ENCODE data around the gene SMC6. TPM values are rescaled to one million over a fixed set of nuclear protein-coding genes. Genes with fewer than 3 reads are reported as not detected.
A peak's percentile ranks its signal among the peaks of the same experiment; 100 is the strongest.

Gene SMC6
- total RNA-seq, 1 experiment from 2014 or later, result 8.4 TPM

DNA sequence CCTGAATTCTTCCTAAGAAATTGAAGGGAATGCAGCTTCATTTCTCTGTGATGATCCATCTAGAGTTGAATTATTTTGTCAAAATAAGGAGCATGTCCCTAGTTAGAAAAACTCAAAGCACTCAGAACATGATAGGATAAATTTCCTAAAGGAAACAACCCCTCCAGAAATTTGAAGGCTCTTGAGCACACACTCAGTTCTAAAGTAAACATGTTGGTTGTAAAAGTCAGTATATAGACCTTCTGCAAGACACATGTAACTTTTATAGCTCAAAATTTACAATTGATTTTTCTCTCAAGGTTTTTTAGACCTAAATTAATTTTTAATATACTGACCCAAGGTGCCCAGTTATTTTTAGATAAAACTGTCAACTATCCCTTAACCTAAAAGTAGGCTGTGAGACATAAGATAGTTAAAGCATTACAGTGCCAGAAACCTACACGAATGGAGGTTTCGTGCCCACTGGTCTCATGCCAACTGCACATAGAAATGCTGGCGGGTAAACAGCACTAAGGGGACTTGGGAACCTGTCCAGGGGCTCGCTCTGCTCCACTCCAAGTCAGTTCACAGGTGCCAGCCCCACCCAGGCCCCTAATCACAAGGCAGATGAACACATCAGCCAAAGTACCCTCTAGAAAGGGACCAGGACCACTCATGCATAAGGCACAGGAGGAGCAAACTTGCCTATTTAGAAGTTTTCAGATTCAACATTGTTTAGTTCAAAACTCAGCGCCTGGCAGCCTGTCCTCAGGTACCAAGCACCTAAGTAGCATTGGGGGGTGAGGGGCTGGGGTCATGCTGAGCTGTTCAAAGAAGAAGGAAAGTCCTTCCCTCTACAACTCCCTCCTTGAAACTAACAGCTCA, 106.5 kb downstream of the SMC6 start:
- no peak for DNase-seq (ENCODE audit: low spot score)

DNA sequence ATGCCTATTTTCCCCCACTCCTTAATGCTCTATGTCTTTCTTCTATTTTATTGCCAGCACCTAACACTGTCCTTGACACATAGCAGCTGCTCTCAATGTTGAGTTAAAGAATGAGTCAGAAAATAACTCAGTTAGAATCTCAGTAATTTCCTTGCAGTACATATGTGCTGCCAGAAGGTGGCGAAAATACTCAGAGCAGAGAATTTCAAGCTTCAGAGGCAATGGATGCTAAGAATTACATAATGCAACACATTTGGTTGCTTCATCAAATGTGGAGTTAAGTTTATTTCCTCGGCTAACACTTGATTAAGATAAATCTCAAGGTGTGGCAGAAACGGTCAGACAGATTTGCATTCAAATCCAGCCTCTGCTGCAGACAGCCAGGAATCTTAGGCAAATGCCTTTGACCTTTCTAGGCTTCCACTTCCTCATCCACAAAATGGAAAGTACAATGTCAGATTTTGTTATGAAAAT, 107.5 kb downstream of the SMC6 start:
- DNase-seq (ENCODE audit: low spot score), result peak; percentile 70

DNA sequence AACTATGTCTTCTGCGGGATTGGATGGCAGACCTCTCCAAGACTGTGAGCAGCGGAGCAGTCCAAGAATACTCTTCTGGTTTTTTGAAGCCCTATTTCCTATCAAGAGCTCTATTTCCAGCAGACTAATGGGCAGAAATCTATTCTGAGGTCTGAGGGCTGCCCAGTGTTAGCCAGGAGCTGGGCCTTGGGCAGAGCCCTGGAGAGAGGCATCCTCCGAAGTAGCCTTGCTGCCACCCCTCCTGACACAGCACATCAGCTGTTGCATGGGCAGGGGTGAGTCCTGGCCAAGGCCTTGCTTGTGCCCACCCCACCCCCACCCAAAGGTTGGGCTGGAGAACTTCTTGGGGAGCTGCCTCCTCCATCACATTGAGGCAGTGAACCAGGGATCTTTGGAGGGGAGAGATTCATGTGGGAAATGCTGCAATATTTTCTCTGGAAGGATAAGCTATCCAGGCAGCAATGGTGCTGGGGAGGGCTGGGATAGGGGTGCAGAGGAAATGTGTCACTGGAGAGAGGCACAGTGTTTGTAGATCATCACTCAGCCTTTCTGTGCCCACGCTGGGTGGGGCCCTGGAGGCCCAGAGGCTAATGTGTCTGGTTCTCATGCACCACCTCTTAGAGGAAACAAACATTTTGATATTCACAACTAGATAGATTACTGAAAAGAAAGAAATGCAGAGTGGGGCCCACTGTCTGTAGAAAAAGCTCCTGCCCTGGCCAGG, 108.5 kb downstream of the SMC6 start:
- DNase-seq (ENCODE audit: low spot score), result no peak

DNA sequence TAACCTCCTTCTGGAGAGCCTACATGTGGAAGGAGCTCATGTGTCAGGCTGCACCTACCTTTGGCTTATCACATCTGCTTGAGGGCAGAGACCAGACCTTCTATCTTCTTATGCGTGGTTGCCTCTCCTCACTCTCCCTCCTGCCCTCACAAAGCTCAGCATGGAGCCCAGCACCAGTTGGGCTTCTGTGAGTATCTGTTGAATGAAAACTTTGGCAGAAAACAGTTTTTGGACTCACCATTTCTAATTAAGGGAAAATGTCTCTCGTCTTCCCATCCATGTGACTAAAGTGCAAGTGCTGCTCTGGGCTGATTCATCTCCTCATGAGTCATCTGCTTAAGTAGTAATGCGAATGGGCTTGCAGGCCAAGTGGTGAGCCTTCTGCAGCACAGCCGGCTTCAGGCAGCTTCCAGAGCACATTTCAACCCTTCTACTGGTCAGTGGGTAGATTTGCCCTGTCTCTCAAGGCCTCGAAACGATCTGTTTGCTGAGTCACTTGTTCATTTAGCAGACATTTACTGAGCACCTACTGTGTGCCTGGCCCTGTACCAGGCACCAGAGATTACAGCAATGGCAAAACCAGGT, 110.5 kb downstream of the SMC6 start:
- DNase-seq (ENCODE audit: low spot score), result peak; percentile 47

DNA sequence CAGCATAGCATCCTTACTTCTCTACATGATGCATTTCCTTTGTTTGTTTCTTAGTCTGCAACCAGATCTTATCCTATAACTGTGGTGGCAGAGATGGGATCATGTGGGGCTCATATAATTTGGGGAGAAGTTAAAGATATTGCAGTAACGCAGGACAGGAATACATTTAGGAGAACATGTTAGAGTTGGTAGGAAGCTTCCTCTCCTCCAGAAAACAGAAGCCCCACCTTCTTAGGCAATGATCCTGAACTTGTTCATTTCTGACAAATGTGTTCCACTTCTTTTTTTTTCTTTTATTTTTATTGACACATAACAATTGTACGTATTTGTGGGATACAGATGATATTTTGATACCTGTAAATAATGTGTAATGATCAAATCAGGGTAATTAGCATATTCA, 113.2 kb downstream of the SMC6 start:
- no peak for DNase-seq (ENCODE audit: low spot score)

DNA sequence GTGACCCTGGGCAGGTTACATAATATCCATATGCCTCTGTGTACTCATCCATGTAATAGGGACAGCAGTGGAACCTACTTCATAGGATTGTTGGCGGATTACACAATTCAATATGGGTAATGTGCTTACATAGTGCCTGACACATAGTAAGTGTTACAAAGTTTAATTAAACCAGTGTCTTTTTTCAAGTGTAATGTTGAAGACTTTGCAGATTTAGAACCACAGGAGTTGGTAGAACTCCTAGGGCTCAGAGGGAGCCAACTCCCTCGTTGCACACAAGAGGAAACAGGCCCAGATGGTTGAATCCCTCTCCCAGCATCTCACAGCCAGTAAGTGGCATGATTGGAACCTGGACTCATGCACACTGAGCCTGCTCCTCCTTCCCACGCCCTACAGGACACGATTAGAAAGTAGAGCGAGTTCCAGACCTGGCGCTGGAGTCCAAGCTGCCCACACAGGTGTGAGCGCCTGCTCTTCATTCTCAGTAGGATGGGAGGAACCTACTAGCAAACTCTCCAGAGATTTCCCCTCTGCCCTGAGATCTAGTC, 115.3 kb downstream of the SMC6 start:
- DNase-seq (ENCODE audit: low spot score), result no peak

DNA sequence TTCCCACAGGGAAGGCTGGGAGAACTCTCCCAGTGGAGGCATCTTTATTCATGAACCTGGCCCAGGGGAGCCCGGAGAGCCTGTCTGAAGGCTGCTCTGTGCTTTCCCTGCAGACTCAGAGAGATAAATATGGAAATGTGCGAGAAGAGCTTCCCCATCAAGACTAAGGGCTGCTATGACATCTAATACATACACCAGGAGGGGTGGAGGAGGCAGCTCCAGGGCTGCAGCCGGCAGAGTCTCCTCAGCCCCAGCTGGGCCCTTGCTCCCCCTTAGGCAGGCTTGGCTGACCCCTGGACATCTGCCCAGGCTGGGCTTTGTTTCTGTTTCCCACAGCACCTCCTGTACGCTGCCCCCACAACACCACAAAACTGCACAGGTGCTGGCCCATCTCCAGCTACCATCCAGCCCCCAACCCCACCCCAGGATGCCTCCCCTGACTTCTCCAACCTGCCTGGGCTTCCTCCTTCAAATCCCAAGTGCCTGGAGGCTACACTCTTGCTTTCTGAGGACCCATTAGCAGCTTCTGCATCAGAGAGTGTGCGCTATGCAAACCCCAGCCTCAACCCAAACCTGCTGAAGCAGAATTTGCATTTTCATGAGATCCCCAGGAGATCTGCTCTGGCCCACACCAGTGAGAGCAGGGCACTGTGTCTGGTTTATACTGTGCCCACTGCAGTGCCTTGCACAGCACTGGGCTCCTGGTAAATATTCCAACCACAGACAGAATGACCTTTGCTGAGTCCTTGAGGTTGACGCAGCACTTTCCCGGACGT, 116.3 kb downstream of the SMC6 start:
- DNase-seq (ENCODE audit: low spot score), result no peak

DNA sequence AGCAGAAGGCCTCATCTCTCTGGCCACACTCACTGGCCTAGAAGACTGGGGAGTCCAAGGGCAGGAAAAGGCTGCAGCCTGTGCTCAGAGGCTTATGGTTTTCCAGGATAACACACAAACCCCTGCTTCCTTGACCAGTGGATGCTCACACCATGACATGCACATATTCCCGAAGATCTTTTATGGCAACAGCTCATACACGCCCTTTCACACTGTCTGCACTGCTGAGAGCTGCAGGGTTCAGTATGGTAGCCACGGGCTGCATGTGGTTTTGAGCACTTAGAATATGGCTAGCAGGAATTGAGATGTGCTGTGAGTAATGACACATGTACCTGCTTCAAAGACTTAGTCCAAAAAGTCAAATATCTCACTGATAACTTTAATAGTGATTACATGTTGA, 117.4 kb downstream of the SMC6 start:
- no peak for DNase-seq (ENCODE audit: low spot score)

DNA sequence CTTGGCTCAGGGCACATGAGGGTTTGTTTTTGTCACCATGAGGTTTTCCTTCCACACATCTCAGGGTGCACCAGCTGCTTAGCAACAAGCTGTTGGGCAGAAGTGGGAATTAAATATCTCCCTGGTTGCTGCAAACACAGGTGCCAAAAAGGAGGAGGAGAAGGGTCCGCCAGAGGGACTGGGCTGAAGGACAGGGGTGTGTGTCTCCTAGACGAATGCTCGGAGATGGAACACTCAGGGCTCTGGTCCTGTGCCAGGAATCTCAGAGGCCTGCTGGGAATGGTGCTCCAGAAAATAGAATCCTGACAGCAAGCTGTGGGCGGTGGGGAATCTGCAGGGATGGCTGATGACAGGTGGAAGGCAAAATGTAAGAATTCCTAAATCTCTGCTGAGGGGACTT, 118.6 kb downstream of the SMC6 start:
- DNase-seq (ENCODE audit: low spot score), result no peak

DNA sequence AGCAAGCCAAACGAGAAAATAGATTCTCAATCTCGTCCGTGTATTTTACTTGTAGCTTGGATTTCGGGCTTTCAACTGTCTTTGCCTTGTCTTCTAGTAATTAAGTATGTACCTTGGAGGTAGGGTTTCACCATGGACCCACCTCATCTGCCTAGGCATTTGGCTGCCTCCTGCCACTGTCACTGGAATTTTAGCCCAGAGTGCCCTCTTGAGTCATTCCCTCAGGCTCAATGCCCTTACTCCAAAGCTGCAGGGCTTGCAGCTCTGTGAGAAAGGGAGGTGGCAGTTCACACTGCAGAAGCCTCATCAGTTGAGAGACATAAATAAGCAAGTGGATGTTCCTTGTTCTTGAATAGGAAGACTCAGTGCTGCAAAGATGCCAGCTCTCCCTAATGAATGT, 123.5 kb downstream of the SMC6 start:
- DNase-seq (ENCODE audit: low spot score), result no peak

DNA sequence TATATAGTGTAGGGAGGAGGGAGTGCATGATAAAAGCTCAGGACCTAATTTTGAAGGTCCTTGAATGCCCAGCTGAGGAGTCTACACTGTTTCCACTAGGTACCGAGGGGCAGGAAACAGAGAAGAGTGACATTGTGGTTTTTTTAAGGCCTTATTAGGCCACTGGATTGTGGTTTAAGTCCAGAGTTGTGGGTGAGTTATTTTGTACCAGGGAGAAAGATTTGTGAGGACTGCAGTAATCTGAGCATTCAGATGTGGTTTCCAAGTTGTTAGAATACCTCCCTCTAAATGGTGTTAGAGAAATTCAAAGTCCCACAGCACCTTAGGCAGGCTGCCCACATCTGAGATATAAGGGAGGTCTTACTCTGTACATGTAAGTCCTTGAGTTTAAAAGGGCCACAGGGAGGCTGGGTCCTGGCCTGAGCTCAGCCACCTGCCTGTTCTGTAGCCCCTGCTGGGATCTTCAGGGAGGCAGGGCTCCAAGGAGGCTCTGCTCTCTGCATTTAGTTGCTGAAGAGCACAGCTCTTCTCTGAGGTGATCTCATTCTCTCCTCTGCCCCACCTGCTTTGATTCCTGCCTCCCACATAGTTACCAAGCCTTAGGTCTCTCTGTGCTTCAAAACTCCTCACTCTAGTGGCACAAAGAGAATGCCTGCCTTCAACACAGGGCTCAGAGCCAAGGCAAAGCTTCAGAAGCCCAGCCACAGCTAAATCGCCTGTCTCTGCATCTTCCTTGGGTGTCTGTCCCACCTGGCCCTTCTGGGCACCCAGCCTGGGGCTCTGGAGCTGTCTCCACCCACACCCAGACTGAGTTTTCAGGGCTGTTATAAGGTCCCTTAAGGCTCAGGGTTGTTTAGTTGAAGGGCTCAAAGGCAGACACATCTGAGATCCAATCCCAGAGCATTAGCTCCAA, 125.0 kb downstream of the SMC6 start:
- no peak for DNase-seq (ENCODE audit: low spot score)

DNA sequence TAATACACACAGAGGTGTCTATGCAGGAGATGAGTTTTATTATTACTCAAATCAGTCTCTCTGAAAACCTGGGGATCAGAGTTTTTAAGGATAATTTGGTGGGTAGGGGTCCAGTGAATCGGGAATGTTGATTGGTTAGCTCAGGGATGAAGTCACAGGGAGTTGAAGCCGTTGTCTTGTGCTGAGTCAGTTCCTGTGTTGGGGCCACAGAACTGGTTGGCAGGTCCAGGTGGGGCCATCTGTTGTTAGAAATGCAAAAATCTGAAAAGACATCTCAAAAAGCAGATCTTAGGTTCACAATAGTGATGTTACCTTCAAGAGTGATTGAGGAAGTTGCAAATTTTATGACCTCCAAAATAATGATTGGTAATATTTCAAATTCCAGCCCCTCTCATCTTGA, 126.2 kb downstream of the SMC6 start:
- DNase-seq (ENCODE audit: low spot score), result no peak

DNA sequence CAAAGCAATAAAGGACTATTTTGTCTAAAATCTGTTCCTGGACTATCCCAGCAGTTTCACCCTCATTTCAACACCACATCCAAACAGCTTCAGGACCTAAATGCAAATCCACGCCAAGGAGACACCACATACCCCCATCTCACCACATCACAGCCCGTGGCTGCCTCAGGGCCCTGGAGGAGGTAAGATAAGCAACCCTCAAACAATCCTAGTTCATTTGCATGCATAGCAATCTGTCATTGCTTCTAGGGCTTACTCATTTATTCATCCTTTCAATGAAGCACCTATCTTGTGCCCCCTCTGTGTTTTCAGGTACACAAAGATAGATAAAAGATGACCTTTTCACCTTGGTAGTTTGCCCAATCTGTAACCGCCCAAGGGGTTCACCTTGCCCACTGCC, 126.6 kb downstream of the SMC6 start:
- no peak for DNase-seq (ENCODE audit: low spot score)

DNA sequence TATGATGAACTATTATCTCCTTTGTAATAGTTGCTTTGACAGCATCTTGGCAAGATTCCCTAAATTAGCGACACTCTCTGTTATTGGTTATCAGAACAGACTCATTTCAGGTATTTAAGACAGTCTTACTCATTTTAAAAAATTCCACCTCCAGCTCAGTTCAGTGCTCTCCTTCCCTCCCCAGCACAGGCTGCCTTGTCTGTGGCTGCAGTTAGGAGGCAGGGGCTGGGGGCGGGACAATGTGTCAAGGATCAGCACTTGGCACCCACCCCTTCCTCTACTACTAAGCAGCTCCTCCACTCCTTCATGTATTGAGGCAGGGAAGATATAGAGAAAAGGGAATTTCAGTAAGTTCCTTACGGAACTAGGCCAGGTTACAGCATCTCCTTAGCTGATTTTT, 128.2 kb downstream of the SMC6 start:
- DNase-seq (ENCODE audit: low spot score), result no peak

DNA sequence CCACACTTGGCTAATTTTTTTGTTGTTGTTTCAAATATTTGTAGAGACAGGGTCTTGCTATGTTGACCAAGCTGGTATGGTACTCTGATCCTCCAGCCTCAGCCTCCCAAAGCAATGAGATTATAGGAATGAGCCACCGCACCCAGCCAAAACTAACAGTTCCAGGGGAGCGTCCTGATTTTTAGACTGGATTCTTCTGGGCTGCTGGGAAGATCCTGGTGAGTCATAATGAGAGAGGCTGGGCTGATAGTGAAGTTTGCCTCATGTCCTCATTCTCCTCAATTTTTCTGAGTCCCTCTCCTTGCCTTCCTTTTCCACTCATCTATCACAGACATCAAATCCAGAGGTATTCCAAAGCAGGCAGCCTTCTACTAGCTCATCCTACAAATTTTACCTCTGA, 131.8 kb downstream of the SMC6 start:
- no peak for DNase-seq (ENCODE audit: low spot score)

DNA sequence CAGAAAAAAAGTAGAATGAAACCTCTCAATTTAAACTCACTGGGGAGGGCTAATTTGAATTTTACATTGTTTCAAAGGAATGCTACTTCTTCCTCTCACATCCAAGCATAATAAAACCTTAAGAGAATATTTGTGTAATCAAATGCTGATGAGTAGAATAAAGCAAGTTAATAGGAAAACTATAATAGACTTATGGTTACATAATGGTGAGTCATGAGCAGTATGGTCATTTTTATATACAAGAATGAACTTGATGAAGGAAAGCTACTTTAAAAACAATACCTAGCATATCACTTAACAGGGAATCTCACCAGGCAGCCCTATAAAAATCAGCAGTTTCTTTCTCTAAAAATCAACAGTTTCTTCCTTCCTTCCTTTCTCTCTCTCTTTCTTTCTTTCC, 132.8 kb downstream of the SMC6 start:
- no peak for DNase-seq (ENCODE audit: low spot score)

DNA sequence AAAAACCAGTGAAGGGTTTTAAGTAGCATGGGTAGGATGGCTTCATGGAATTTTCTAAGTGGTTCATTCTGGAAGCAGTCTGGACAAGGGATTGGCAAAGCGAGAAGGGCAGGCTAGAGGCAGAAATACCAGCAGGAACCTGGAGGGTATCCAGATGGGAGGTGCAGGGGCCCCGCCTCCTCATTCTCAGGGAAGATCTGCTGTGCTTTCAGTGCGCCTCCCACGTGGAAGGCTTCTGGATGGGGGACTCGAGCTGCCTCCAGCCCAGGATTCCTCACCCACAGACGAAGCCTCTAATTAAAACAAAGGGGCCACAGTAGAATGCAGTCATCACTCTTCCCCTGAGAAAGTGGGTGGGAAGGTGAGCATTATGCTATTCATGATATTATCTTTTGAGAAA, 133.3 kb downstream of the SMC6 start:
- DNase-seq (ENCODE audit: low spot score), result peak; percentile 3

DNA sequence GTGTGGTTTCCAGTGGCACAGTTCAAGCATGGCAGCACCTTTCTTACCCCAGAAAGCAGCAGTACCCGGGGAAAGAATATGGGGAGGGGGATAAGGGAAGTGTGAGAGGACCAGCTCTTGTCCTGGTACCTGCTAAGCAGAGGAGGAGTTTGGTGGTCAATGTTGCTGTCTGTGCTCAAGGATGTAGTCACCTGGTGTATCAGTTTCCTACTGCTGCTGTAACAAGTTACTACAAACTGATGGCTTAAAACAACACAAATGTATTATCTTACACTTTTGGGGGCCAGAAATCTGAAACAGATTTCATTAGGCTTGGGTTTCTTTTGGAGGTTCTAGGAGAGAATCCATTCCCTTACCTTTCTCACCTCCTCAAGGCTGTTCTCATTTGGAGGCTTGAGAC, 135.7 kb downstream of the SMC6 start:
- no peak for DNase-seq (ENCODE audit: low spot score)

DNA sequence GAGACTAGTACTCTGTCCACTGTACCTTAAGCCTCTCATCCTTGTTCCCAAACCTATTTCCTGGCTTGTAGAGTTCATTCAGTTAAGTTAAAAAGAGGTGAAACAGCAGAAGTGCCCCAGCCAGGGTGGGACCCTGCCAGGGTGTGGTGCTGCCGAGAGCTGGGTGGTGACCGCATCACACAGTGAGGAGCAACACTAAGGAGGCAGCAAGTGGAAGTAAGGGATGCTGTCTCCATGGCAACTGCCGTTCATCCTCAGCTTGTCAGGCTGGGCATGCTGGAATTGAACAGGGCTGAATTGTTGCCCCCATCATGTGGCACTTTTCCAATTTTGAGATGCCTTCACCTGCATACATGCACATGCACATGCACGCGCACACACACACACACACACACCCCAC, 136.1 kb downstream of the SMC6 start:
- no peak for DNase-seq (ENCODE audit: low spot score)

DNA sequence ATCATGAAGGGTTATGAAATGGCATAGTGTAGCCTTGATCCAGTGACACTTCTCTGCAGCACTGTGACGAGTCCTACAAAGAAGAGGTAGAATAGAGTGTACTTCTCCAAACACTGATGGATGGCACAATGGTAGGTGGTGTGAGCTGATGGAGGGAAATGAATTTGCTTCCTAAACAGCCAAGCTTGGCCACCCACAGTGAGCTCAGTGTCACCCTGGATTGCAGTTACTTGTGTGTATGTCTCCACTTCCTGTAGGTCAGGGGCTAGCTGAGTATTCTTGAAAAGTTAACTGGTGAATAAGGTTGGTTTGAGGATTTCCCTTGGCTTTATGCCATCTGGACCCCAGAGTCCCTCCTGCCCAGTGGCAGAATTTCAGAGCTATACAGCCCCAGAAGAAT, 137.2 kb downstream of the SMC6 start:
- no peak for DNase-seq (ENCODE audit: low spot score)
